ENCODE data around the gene MTMR2. TPM values are rescaled to one million over a fixed set of nuclear protein-coding genes. Genes with fewer than 3 reads are reported as not detected.

MTMR2 gene
- total and polyA plus RNA-seq, 9 of the 15 experiments (the other 6 are each of a cell fraction or from before 2014, with no cell fraction given): 12.6 to 35.8 (median 25.2) TPM

DNA sequence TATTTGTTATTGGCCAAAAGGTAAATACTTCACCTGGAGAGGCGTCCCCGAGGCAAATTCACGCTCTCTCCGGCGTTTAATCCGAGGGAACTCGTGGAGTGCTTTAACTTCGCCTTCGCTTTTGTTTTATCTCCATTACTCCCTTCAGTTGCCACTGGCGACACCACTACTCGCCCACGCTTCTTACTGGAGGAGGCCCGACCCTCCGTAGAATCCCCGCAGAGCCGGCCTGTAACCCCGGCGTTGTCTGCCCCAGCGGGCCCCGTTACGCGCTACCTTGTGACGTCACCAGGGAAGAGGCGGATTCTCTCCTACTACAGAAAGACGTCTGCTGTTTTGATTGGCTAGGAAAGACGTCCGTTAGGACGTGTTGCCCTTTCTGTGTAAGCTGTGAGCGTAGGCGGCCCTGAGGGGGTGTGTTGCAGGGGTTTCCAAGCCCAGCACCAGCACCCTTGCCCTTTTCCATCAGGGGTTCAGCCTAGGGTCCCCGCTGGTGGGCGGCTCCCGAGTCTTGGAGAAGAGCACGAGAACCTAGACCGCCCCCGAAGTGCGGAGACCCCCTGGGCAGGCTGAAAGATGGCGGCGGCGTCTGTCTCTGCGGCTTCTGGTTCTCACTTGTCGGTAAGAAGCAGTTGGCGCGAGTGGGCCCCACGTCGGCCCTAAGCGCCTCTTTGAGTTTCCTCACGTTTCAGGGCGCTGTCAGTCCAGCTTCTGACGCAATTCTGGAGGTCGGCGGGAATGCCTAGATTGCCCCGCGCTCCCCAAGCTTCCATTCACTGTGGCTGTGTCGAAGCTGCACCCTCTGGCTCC, 133.6 kb downstream of the MTMR2 start, which contains the start of gene CEP57 (continued):
- TF ChIP-seq, protein P1, sequence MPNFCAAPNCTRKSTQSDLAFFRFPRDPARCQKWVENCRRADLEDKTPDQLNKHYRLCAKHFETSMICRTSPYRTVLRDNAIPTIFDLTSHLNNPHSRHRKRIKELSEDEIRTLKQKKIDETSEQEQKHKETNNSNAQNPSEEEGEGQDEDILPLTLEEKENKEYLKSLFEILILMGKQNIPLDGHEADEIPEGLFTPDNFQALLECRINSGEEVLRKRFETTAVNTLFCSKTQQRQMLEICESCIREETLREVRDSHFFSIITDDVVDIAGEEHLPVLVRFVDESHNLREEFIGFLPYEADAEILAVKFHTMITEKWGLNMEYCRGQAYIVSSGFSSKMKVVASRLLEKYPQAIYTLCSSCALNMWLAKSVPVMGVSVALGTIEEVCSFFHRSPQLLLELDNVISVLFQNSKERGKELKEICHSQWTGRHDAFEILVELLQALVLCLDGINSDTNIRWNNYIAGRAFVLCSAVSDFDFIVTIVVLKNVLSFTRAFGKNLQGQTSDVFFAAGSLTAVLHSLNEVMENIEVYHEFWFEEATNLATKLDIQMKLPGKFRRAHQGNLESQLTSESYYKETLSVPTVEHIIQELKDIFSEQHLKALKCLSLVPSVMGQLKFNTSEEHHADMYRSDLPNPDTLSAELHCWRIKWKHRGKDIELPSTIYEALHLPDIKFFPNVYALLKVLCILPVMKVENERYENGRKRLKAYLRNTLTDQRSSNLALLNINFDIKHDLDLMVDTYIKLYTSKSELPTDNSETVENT (CRISPR knock-in tag; IDR thresholded peaks at IDR 0.05): no peak; the same call in 1 of the 2 replicates
- no peak for TF ChIP-seq ZBTB8A (IDR thresholded peaks at IDR 0.05; ENCODE audit: partially characterized antibody)
- peak; percentile 57 for TF ChIP-seq KDM5B (IDR thresholded peaks at IDR 0.05; ENCODE audit: insufficient replicate concordance, low read depth, low read length)
- TF ChIP-seq, protein P2, sequence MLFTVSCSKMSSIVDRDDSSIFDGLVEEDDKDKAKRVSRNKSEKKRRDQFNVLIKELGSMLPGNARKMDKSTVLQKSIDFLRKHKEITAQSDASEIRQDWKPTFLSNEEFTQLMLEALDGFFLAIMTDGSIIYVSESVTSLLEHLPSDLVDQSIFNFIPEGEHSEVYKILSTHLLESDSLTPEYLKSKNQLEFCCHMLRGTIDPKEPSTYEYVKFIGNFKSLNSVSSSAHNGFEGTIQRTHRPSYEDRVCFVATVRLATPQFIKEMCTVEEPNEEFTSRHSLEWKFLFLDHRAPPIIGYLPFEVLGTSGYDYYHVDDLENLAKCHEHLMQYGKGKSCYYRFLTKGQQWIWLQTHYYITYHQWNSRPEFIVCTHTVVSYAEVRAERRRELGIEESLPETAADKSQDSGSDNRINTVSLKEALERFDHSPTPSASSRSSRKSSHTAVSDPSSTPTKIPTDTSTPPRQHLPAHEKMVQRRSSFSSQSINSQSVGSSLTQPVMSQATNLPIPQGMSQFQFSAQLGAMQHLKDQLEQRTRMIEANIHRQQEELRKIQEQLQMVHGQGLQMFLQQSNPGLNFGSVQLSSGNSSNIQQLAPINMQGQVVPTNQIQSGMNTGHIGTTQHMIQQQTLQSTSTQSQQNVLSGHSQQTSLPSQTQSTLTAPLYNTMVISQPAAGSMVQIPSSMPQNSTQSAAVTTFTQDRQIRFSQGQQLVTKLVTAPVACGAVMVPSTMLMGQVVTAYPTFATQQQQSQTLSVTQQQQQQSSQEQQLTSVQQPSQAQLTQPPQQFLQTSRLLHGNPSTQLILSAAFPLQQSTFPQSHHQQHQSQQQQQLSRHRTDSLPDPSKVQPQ (CRISPR knock-in tag; IDR thresholded peaks at IDR 0.05; ENCODE audit: borderline replicate concordance): no peak
- peak; percentile 65 to 72; a peak in 3 of 4 replicates for TF ChIP-seq FOXK2 (conservative IDR thresholded peaks at IDR 0.05 in 1 of 2, IDR thresholded peaks at IDR 0.05 in 1 of 2; ENCODE audit: low read depth in 2 of 2)
- TF ChIP-seq YY1 (IDR thresholded peaks at IDR 0.05; ENCODE audit: borderline replicate concordance in 1 of 3, control insufficient read depth in 1 of 3, extremely low read depth in 1 of 3, insufficient read depth in 3 of 3, insufficient read length in 1 of 3, insufficient replicate concordance in 2 of 3, low read depth in 1 of 3, low read length in 2 of 3): peak; percentile 70 to 92 (median 86)
- TF ChIP-seq, protein P3, sequence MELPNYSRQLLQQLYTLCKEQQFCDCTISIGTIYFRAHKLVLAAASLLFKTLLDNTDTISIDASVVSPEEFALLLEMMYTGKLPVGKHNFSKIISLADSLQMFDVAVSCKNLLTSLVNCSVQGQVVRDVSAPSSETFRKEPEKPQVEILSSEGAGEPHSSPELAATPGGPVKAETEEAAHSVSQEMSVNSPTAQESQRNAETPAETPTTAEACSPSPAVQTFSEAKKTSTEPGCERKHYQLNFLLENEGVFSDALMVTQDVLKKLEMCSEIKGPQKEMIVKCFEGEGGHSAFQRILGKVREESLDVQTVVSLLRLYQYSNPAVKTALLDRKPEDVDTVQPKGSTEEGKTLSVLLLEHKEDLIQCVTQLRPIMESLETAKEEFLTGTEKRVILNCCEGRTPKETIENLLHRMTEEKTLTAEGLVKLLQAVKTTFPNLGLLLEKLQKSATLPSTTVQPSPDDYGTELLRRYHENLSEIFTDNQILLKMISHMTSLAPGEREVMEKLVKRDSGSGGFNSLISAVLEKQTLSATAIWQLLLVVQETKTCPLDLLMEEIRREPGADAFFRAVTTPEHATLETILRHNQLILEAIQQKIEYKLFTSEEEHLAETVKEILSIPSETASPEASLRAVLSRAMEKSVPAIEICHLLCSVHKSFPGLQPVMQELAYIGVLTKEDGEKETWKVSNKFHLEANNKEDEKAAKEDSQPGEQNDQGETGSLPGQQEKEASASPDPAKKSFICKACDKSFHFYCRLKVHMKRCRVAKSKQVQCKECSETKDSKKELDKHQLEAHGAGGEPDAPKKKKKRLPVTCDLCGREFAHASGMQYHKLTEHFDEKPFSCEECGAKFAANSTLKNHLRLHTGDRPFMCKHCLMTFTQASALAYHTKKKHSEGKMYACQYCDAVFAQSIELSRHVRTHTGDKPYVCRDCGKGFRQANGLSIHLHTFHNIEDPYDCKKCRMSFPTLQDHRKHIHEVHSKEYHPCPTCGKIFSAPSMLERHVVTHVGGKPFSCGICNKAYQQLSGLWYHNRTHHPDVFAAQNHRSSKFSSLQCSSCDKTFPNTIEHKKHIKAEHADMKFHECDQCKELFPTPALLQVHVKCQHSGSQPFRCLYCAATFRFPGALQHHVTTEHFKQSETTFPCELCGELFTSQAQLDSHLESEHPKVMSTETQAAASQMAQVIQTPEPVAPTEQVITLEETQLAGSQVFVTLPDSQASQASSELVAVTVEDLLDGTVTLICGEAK (IDR thresholded peaks at IDR 0.05): no peak
- TF ChIP-seq, protein P3 (CRISPR knock-in tag; IDR thresholded peaks at IDR 0.05): no peak
- 0 out of 2 replicates have a peak, but pooled peaks have one; percentile 29 for TF ChIP-seq RB1 (IDR thresholded peaks at IDR 0.05; ENCODE audit: low read depth)
